Large intestine (tissue), 3 donors: ENCODE results near the gene ITSN1. TPM values are rescaled to one million over a fixed set of nuclear protein-coding genes. Genes with fewer than 3 reads are reported as not detected.
"Not testable (repeated sequence)": the region's sequence is repeated elsewhere in the genome, so short reads cannot be mapped to it uniquely, and the experiment has no call there.

Source experiments
- DNase-seq, 2 donors: peaks; one replicate each; pipeline versions ENCODE4 v3.0.0 to v3.0.0-alpha.2; 2013
- H3K27ac ChIP-seq: one replicate; pipeline ENCODE4 v1.5.1; 2013; ENCODE audit warnings: low read length
- H3K27me3 ChIP-seq: 2 replicates; pipeline ENCODE4 v1.6.1; 2013; ENCODE audit warnings: low read length; ENCODE audit not compliant: control insufficient read depth, insufficient read depth
- H3K36me3 ChIP-seq: 2 replicates; pipeline ENCODE4 v1.6.1; 2013; ENCODE audit warnings: low read length; ENCODE audit not compliant: control insufficient read depth, insufficient read depth
- H3K4me1 ChIP-seq: one replicate; pipeline ENCODE4 v1.6.1; 2013; ENCODE audit warnings: low read length; ENCODE audit not compliant: control insufficient read depth, insufficient read depth
- H3K4me3 ChIP-seq: one replicate; pipeline ENCODE4 v1.5.1; 2013; ENCODE audit warnings: low read length
- H3K9me3 ChIP-seq: one replicate; pipeline ENCODE4 v1.6.1; 2013; ENCODE audit warnings: mild to moderate bottlenecking, low read depth, low read length, moderate library complexity; ENCODE audit not compliant: control insufficient read depth
- WGBS: methylation state at CpG from one replicate; pipeline ENCODE4 v1.1.5; 2013; ENCODE audit warnings: low lambda C conversion rate; ENCODE audit not compliant: insufficient coverage; 5-methylcytosine and 5-hydroxymethylcytosine counted together
- polyA plus RNA-seq: library from polyadenylated mRNA; unstranded; fragments of 120-200 nt; gene quantifications from one replicate; pipeline ENCODE4 v1.2.1, GENCODE V29; 2013

Gene ITSN1
- polyA plus RNA-seq, 1 donor = 36.0 TPM

DNA sequence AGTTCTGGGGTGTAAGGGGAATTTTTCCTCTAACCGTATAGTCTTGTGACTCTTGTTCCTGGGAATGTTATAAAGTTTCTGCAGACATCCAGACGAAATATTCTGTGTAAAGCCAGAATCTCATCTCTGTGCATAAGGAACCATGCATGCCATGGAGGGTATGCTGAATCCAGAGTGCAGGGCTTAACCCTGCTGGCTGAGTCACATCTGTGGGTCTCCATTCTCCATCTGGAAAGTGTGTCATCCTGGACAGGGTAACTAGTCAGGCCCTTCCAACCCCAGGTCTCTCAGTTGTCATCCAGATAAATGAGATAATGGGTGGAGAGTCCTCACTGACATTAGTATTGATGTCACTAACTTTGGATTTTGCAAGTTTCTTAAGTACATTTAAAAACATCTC, 224.5 kb downstream of the ITSN1 start:
- H3K4me1 ChIP-seq = no peaks in the 10 kb centered on the region
- DNase-seq = no peak
- no peaks in the 10 kb centered on the region for H3K36me3 ChIP-seq
- WGBS = no CpG with 5 or more reads among the region's 2 CpGs
- no peaks in the 10 kb centered on the region for H3K27me3 ChIP-seq
- H3K4me3 ChIP-seq = no peak overlapping the region
- H3K9me3 ChIP-seq = no peaks in the 10 kb centered on the region
- no peak overlapping the region for H3K27ac ChIP-seq

DNA sequence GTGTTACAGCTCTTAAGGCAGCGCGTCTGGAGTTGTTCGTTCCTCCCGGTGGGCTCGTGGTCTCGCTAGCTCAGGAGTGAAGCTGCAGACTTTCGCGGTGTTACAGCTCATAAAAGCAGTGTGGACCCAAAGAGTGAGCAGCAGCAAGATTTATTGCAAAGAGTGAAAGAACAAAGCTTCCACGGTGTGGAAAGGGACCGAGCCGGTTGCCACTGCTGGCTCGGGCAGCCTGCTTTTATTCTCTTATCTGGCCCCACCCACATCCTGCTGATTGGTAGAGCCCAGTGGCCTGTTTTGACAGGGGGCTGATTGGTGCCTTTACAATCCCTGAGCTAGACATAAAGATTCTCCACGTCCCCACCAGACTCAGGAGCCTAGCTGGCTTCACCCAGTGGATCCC, 225.6 kb downstream of the ITSN1 start:
- WGBS = no CpG with 5 or more reads among the region's 13 CpGs
- not testable (repeated sequence) for H3K4me1 ChIP-seq, DNase-seq, H3K36me3 ChIP-seq, H3K9me3 ChIP-seq, H3K27me3 ChIP-seq, H3K27ac ChIP-seq, H3K4me3 ChIP-seq

DNA sequence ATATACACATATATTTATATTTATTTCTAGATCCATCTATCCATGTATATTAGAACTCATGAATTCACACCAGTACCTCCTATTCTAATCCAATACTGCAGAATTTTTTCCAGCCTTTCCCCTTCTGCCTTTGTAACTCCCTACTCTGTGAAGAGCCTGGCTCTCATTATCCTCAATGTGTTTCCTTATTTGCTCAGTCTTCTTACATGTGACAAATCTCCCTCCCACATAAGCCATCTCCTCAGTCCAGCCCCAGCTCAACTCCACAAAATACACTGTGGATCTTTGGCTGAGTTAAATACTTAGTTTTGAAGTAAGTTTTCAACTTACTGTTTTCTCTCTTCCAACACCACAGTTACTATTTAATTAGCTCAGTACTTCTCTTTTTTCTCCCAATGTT, 227.6 kb downstream of the ITSN1 start:
- Histone ChIP-seq H3K9me3 (no peaks in the 10 kb centered on the region), H3K36me3 (no peaks in the 10 kb centered on the region), H3K4me3 (no peak overlapping the region), H3K27ac (no peak overlapping the region), H3K27me3 (no peaks in the 10 kb centered on the region), H3K4me1 (no peaks in the 10 kb centered on the region)
- DNase-seq = no peak

DNA sequence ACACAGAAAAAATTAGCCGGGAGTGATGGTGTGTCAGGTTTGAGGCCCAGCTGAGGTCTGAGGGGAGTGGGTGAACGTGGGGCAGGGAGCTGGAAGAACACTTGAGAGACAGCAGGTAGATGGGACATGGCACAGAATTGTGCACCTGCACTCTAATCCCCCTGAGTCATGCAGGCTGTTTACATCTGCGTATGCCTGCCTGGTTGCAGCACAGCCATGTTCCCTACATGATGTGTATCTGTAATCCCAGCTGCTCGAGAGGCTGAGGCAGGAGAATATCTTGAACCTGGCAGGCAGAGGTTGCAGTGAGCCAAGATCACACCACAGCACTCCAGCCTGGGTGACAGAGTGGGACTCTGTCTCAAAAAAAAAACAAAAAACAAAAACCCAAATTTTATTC, 228.5 kb downstream of the ITSN1 start:
- DNase-seq = no peak
- H3K27me3 ChIP-seq = no peaks in the 10 kb centered on the region
- H3K4me3 ChIP-seq = no peak overlapping the region
- no peaks in the 10 kb centered on the region for H3K36me3 ChIP-seq
- no peak overlapping the region for H3K27ac ChIP-seq
- no peaks in the 10 kb centered on the region for H3K4me1 ChIP-seq
- no peaks in the 10 kb centered on the region for H3K9me3 ChIP-seq
- no CpG with 5 or more reads among the region's 4 CpGs for WGBS

DNA sequence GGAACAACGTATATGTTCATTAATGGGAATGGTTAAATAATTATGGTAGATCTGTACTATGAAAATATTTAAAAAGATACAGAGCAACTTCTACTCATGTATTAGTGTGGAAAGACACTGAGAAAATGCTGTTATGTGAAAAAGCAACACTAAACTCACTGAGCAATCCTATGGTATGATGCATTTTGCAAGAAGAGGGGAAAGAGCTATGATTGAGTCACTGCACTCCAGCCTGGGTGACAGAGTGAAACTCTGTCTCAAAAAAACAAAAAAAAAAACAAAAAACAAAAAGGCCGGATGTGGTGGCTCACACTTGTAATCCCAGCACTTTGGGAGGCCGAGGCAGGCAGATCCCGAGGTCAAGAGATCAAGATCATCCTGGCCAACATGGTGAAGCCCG, 228.9 kb downstream of the ITSN1 start:
- Histone ChIP-seq H3K36me3 (no peaks in the 10 kb centered on the region), H3K27ac (no peak overlapping the region), H3K4me1 (no peaks in the 10 kb centered on the region), H3K27me3 (no peaks in the 10 kb centered on the region), H3K4me3 (no peak overlapping the region), H3K9me3 (no peaks in the 10 kb centered on the region)
- whole genome bisulfite sequencing = 100% methylated on average over 1 of the region's 5 CpGs
- no peak for DNase-seq

DNA sequence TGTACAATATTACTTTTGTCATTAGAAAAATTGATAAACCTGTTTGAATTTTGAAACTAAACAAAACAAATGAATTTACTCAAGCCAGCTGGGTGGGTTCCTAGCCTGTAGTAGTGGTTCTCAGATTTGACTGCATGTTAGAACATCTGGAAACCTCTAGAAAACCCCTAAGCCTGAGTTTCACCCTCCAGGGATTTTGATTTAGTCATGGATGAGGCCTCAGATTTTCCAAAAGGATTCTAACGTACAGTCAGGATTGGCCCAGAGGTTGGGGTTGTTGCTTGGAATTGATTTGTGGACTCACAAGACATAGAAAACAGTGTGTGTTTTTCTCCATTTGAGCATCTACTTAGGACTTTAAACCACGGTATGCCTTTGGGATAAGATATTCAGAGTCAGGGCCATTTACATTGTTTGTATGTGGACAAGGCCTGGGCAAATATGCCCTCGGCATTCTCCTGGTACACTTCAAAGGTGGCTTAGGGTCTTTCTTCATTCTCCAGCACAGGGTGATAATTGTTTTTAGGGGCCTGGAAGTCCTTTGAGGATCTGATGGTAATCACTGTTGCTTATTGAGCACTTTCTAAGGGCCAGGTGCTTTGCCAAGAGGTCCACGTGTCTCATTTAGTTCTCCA, 230.7 kb downstream of the ITSN1 start:
- no peaks in the 10 kb centered on the region for H3K4me1 ChIP-seq
- no peaks in the 10 kb centered on the region for H3K36me3 ChIP-seq
- H3K27ac ChIP-seq = no peak overlapping the region
- 60% methylated on average over 1 of the region's 4 CpGs for WGBS
- H3K9me3 ChIP-seq = no peaks in the 10 kb centered on the region
- no peaks in the 10 kb centered on the region for H3K27me3 ChIP-seq
- DNase-seq = no peak
- H3K4me3 ChIP-seq = no peak overlapping the region

DNA sequence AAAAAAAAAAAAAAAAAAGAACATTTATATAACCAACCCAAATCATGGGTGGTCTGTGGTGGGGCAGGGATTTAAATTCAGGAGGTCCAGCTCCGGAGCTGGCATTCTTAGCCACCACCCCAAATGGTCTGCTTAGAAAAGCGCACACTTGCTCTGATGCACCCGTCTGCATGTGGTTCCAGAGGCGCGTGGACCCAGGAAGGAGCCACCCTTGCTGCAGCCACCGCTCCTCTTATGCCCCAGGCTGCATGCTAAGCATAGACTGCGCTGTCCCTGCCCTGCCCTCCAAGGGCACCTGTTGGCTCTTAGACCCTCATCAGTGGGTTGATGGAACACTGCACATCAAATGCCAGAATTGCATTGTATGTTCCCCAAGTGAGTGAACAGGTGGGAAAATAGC, 231.9 kb downstream of the ITSN1 start:
- H3K4me3 ChIP-seq = no peak overlapping the region
- H3K4me1 ChIP-seq = no peaks in the 10 kb centered on the region
- H3K9me3 ChIP-seq = no peaks in the 10 kb centered on the region
- H3K36me3 ChIP-seq = no peaks in the 10 kb centered on the region
- no CpG with 5 or more reads among the region's 7 CpGs for WGBS
- DNase-seq = no peak
- no peak overlapping the region for H3K27ac ChIP-seq
- H3K27me3 ChIP-seq = no peaks in the 10 kb centered on the region

DNA sequence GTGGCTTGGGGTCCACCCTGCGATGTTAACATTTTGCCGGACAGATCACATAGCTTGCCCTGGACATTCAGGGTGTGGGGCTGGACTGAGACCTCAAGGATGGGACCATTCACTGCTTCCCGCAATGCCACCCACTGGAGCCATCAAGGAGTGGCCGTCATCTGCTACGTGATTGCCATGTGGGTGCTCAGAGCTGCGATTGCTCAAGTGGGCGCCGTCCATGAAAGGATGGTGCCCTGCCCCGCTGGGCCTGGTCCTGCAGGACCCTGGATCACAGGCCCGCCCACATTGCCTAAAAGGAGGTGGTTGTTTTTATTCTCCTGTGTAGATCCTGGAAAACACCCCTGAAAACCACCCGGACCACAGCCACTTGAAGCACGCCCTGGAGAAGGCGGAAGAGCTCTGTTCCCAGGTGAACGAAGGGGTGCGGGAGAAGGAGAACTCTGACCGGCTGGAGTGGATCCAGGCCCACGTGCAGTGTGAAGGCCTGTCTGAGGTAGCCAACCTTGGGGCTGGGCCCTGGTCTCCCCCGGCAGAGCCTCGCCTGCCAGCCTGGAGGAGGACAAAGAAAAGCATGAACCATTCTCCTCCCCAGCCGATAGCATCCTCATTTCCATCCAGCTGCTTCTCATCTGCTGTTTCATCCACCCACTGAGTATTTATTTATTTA, 232.9 kb downstream of the ITSN1 start:
- Histone ChIP-seq H3K4me3 (no peak overlapping the region), H3K27me3 (no peaks in the 10 kb centered on the region), H3K36me3 (no peaks in the 10 kb centered on the region), H3K4me1 (no peaks in the 10 kb centered on the region), H3K27ac (no peak overlapping the region), H3K9me3 (no peaks in the 10 kb centered on the region)
- no CpG with 5 or more reads among the region's 20 CpGs for WGBS
- DNase-seq = no peak

DNA sequence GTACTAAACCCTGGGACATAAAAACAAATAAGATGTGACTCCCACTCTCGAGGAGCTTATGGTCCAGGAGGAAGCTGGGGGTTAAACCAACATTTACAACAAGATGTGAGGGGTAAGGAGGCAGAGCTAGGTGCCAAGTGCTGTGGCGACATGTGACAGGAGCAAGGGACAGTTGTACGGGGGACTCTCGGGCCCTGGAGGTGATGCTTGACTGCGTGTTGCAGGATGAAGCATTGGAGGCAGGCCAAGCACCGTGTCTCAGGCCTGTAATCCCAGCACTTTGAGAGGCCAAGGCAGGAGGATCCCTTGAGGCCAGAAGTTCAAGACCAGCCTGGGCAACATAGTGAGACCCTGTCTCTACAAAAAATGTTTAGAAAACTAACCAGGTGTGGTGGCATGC, 236.5 kb downstream of the ITSN1 start:
- no CpG with 5 or more reads among the region's 6 CpGs for WGBS
- no peaks in the 10 kb centered on the region for H3K36me3 ChIP-seq
- H3K27me3 ChIP-seq = no peaks in the 10 kb centered on the region
- no peak for DNase-seq
- H3K4me3 ChIP-seq = no peak overlapping the region
- no peak overlapping the region for H3K27ac ChIP-seq
- no peaks in the 10 kb centered on the region for H3K4me1 ChIP-seq
- no peaks in the 10 kb centered on the region for H3K9me3 ChIP-seq

DNA sequence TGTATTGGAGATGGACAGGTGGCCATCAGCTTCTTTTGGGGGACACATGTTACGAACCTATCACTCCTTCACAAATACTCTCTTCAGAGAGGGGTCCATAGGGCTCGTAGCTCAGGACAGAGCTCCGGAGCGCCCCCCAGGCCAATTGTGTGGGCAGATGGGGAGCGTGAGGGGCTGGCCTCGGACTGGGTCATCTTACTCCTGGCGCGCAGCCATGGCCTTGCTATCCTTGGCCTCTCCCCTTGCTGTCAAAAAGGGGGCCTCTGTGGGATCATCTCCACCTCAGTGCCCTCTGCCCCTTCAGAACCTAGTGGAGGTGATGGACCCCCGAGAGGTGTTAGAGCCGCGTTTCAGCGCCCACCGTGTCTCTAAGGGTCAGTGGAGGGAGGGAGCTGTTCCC, 238.3 kb downstream of the ITSN1 start:
- H3K36me3 ChIP-seq = no peaks in the 10 kb centered on the region
- no peak for DNase-seq
- WGBS = no CpG with 5 or more reads among the region's 13 CpGs
- H3K9me3 ChIP-seq = no peaks in the 10 kb centered on the region
- no peaks in the 10 kb centered on the region for H3K4me1 ChIP-seq
- no peaks in the 10 kb centered on the region for H3K27me3 ChIP-seq
- H3K27ac ChIP-seq = no peak overlapping the region
- no peak overlapping the region for H3K4me3 ChIP-seq
